Astrocyte (in vitro differentiated cells and primary cell): Measurements from ENCODE around the gene NPIPA7. TPM values are rescaled to one million over a fixed set of nuclear protein-coding genes. Genes with fewer than 3 reads are reported as not detected.
"Not testable (repeated sequence)": the region's sequence is repeated elsewhere in the genome, so short reads cannot be mapped to it uniquely, and the experiment has no call there.

ENCODE experiments used
- DNase-seq: peaks from one replicate; pipeline ENCODE4 v3.0.0-alpha.2; 2010; ENCODE audit warnings: low read depth
- FAIRE-seq: peaks from 2 replicates; lab custom pipeline; 2011; peaks lifted over from hg19 to GRCh38; lab: Jason Lieb, UNC
- H2AFZ ChIP-seq: 2 replicates; pipeline ENCODE4 v1.6.0; 2012; ENCODE audit warnings: low read depth, low read length, inconsistent platforms
- H3K27ac ChIP-seq: 2 replicates; pipeline ENCODE4 v1.5.1; 2011; ENCODE audit warnings: low read depth, low read length, inconsistent platforms
- H3K27me3 ChIP-seq: 2 replicates; pipeline ENCODE4 v1.6.0; 2011; ENCODE audit warnings: low read length, inconsistent platforms; ENCODE audit not compliant: insufficient read depth
- H3K36me3 ChIP-seq: 2 replicates; pipeline ENCODE4 v1.5.1; 2011; ENCODE audit warnings: low read length, inconsistent platforms; ENCODE audit not compliant: insufficient read depth
- H3K4me1 ChIP-seq: 2 replicates; pipeline ENCODE4 v1.5.1; 2011; ENCODE audit warnings: low read length, inconsistent platforms; ENCODE audit not compliant: insufficient read depth
- H3K4me2 ChIP-seq: 2 replicates; pipeline ENCODE4 v1.6.0; 2012; ENCODE audit warnings: low read length, inconsistent platforms
- H3K4me3 ChIP-seq: 2 replicates; pipeline ENCODE4 v1.5.1; 2011; ENCODE audit warnings: low read depth, mild to moderate bottlenecking, low read length, inconsistent platforms; ENCODE audit not compliant: insufficient read depth
- H3K79me2 ChIP-seq: 2 replicates; pipeline ENCODE4 v1.6.0; 2012; ENCODE audit warnings: mild to moderate bottlenecking, low read length, inconsistent platforms; ENCODE audit not compliant: insufficient read depth
- H3K9ac ChIP-seq: 2 replicates; pipeline ENCODE4 v1.6.0; 2012; ENCODE audit warnings: mild to moderate bottlenecking, low read length, inconsistent platforms
- H3K9me3 ChIP-seq: 2 replicates; pipeline ENCODE4 v1.5.1; 2012; ENCODE audit warnings: low read depth, mild to moderate bottlenecking, low read length, inconsistent platforms; ENCODE audit not compliant: insufficient read depth
- H4K20me1 ChIP-seq: 2 replicates; pipeline ENCODE4 v1.6.0; 2012; ENCODE audit warnings: low read length, inconsistent platforms; ENCODE audit not compliant: insufficient read depth
- H3K27ac Mint-ChIP-seq: one replicate; pipeline ENCODE4 v1.8.0; 2021; ENCODE audit warnings: mild to moderate bottlenecking, mixed read lengths; ENCODE audit not compliant: unreplicated experiment
- H3K27me3 Mint-ChIP-seq: one replicate; pipeline ENCODE4 v1.8.0; 2021; ENCODE audit warnings: low read depth, mixed read lengths; ENCODE audit not compliant: unreplicated experiment
- H3K36me3 Mint-ChIP-seq: one replicate; pipeline ENCODE4 v1.8.0; 2021; ENCODE audit warnings: low read depth, mixed read lengths; ENCODE audit not compliant: unreplicated experiment
- H3K4me1 Mint-ChIP-seq: one replicate; pipeline ENCODE4 v1.8.0; 2021; ENCODE audit warnings: low read depth, mixed read lengths; ENCODE audit not compliant: unreplicated experiment
- H3K4me3 Mint-ChIP-seq: one replicate; pipeline ENCODE4 v1.8.0; 2021; ENCODE audit warnings: mild to moderate bottlenecking, moderate library complexity, mixed read lengths; ENCODE audit not compliant: unreplicated experiment
- H3K9me3 Mint-ChIP-seq: one replicate; pipeline ENCODE4 v1.8.0; 2021; ENCODE audit warnings: mild to moderate bottlenecking, mixed read lengths; ENCODE audit not compliant: unreplicated experiment
- total RNA-seq: library from RNA; stranded (reverse); gene quantifications from 2 replicates; pipeline ENCODE4 v1.2.1, GENCODE V29; 2021

Gene NPIPA7
- total RNA-seq, 1 donor from 2014 or later = 8.0 TPM

GRCh38 chr16:16364701-16365100 lies 14.2 kb upstream of the NPIPA7 start:
- H3K4me3 Mint-ChIP-seq, H3K9ac ChIP-seq, H3K36me3 Mint-ChIP-seq, H4K20me1 ChIP-seq, H3K27me3 Mint-ChIP-seq, H3K27ac Mint-ChIP-seq, H3K9me3 Mint-ChIP-seq, H3K4me1 Mint-ChIP-seq, FAIRE-seq, H3K4me2 ChIP-seq, H3K4me3 ChIP-seq, H3K79me2 ChIP-seq, H3K27ac ChIP-seq, H3K36me3 ChIP-seq, H3K4me1 ChIP-seq, H2AFZ ChIP-seq, DNase-seq, H3K27me3 ChIP-seq, H3K9me3 ChIP-seq: not testable (repeated sequence)

- H3K4me3 ChIP-seq, FAIRE-seq, H3K9me3 Mint-ChIP-seq, H2AFZ ChIP-seq, H3K4me1 ChIP-seq, H3K27ac ChIP-seq, H4K20me1 ChIP-seq, H3K27me3 ChIP-seq, H3K9me3 ChIP-seq, H3K4me2 ChIP-seq, H3K27ac Mint-ChIP-seq, H3K36me3 Mint-ChIP-seq, H3K9ac ChIP-seq, H3K79me2 ChIP-seq, H3K27me3 Mint-ChIP-seq, H3K36me3 ChIP-seq, H3K4me3 Mint-ChIP-seq, H3K4me1 Mint-ChIP-seq, DNase-seq: not testable (repeated sequence)
These were observed 13.6 kb upstream of the NPIPA7 start for GRCh38 chr16:16365319-16365718.

- H3K36me3 ChIP-seq, H3K27me3 ChIP-seq, H3K27ac Mint-ChIP-seq, H2AFZ ChIP-seq, H3K9ac ChIP-seq, H3K9me3 Mint-ChIP-seq, H3K79me2 ChIP-seq, H3K9me3 ChIP-seq, H3K36me3 Mint-ChIP-seq, H4K20me1 ChIP-seq, H3K4me1 ChIP-seq, FAIRE-seq, H3K4me1 Mint-ChIP-seq, H3K4me3 Mint-ChIP-seq, H3K27me3 Mint-ChIP-seq, H3K4me3 ChIP-seq, H3K27ac ChIP-seq, DNase-seq, H3K4me2 ChIP-seq: not testable (repeated sequence)
These were observed 13.1 kb upstream of the NPIPA7 start for GRCh38 chr16:16365851-16366250.

GRCh38 chr16:16366552-16367284 lies 12.2 kb upstream of the NPIPA7 start:
- not testable (repeated sequence) for H3K4me3 ChIP-seq, H3K36me3 Mint-ChIP-seq, H3K79me2 ChIP-seq, H3K27me3 ChIP-seq, H3K27ac ChIP-seq, H3K4me1 ChIP-seq, H3K9me3 Mint-ChIP-seq, H2AFZ ChIP-seq, H3K9me3 ChIP-seq, H3K27me3 Mint-ChIP-seq, H3K4me2 ChIP-seq, H4K20me1 ChIP-seq, H3K9ac ChIP-seq, H3K4me1 Mint-ChIP-seq, FAIRE-seq, H3K27ac Mint-ChIP-seq, H3K4me3 Mint-ChIP-seq, H3K36me3 ChIP-seq, DNase-seq

GRCh38 chr16:16367285-16367628 lies 11.7 kb upstream of the NPIPA7 start:
- not testable (repeated sequence) for FAIRE-seq, H4K20me1 ChIP-seq, H3K4me1 Mint-ChIP-seq, H2AFZ ChIP-seq, H3K4me1 ChIP-seq, H3K79me2 ChIP-seq, H3K36me3 Mint-ChIP-seq, H3K4me2 ChIP-seq, H3K4me3 ChIP-seq, H3K36me3 ChIP-seq, H3K9me3 ChIP-seq, H3K27ac ChIP-seq, H3K4me3 Mint-ChIP-seq, H3K27me3 Mint-ChIP-seq, DNase-seq, H3K9ac ChIP-seq, H3K27me3 ChIP-seq, H3K27ac Mint-ChIP-seq, H3K9me3 Mint-ChIP-seq

GRCh38 chr16:16369081-16369856 lies 9.7 kb upstream of the NPIPA7 start:
- not testable (repeated sequence) for H3K27me3 Mint-ChIP-seq

More at GRCh38 chr16:16369081-16369856, 9.7 kb upstream of the NPIPA7 start:
- not testable (repeated sequence) for H2AFZ ChIP-seq, H3K36me3 ChIP-seq, H3K79me2 ChIP-seq, H3K4me3 Mint-ChIP-seq, H3K9me3 Mint-ChIP-seq, DNase-seq, H4K20me1 ChIP-seq, H3K4me1 ChIP-seq, H3K36me3 Mint-ChIP-seq, H3K27ac Mint-ChIP-seq, H3K27me3 ChIP-seq, FAIRE-seq, H3K9me3 ChIP-seq, H3K27ac ChIP-seq, H3K4me2 ChIP-seq, H3K4me3 ChIP-seq, H3K9ac ChIP-seq, H3K4me1 Mint-ChIP-seq
